GM12878 (cell line): Measurements from ENCODE around the gene ENOX2. TPM values are rescaled to one million over a fixed set of nuclear protein-coding genes. Genes with fewer than 3 reads are reported as not detected.

ENCODE experiments used
- ATAC-seq: fragments of 200-7000 bp; cut with Tn5 transposase; 3 replicates; pipeline ENCODE4 v1.9.1; 2020; ENCODE audit warnings: mild to moderate bottlenecking, moderate library complexity
- BruUV-seq: library from RNA; stranded (reverse); fragments of 400-500 nt; replicated peaks from 2 replicates; lab custom pipeline; 2021; lab: Mats Ljungman, UMichigan
- CTCF ChIA-PET: fragments of 300-600 bp; sonication (Branson Sonifier 250); formaldehyde crosslinking; extraction: SDS; loops from one replicate; lab custom pipeline; 2021; ENCODE audit warnings: inconsistent platforms; lab: Yijun Ruan, JAX
- POLR2A ChIA-PET: fragments of 350-600 bp; formaldehyde crosslinking; extraction: SDS; loops from one replicate; lab custom pipeline; 2021; ENCODE audit warnings: inconsistent platforms; lab: Charles Lee
- RAD21 ChIA-PET: fragments of 300-600 bp; sonication (Branson Sonifier 250); formaldehyde crosslinking; loops from one replicate; lab custom pipeline; 2023; ENCODE audit warnings: antibody characterized with exemption; ENCODE audit not compliant: unreplicated experiment; lab: Charles Lee
- SMC1A ChIA-PET: fragments of 300-600 bp; sonication (Branson Sonifier 250); formaldehyde crosslinking; loops from one replicate; lab custom pipeline; 2023; ENCODE audit not compliant: unreplicated experiment, uncharacterized antibody; lab: Charles Lee
- DNase-seq: peaks from one replicate; pipeline ENCODE4 v3.0.0-alpha.2; 2011; ENCODE audit warnings: low read depth, low spot score
- FAIRE-seq: peaks from 3 replicates; lab custom pipeline; 2011; peaks lifted over from hg19 to GRCh38; lab: Jason Lieb, UNC
- H2AFZ ChIP-seq: 2 replicates; pipeline ENCODE4 v1.6.0; 2011; ENCODE audit warnings: low read depth, low read length, control low read depth; ENCODE audit not compliant: control insufficient read depth
- H3K27ac ChIP-seq: 2 replicates; pipeline ENCODE4 v1.5.1; 2011; ENCODE audit warnings: control low read depth; ENCODE audit not compliant: control insufficient read depth, insufficient read depth
- H3K27me3 ChIP-seq, 2 experiments: replicated peaks in 1 of 2; 2 replicates each; pipeline versions ENCODE4 v1.6.0 to v1.6.1; 2011; ENCODE audit warnings: low read length in 1 of 2; ENCODE audit not compliant: control insufficient read depth in 2 of 2, insufficient read depth in 2 of 2
- H3K36me3 ChIP-seq, 2 experiments: 2 replicates each; pipeline ENCODE4 v1.5.1; 2011; ENCODE audit warnings: low read length in 1 of 2; ENCODE audit not compliant: control insufficient read depth in 2 of 2, insufficient read depth in 2 of 2
- H3K4me1 ChIP-seq: 2 replicates; pipeline ENCODE4 v1.6.1; 2011; ENCODE audit warnings: mild to moderate bottlenecking, low read length, moderate library complexity, mixed read lengths; ENCODE audit not compliant: control insufficient read depth, insufficient read depth
- H3K4me2 ChIP-seq: 2 replicates; pipeline ENCODE4 v1.6.0; 2011; ENCODE audit warnings: control low read depth; ENCODE audit not compliant: control insufficient read depth, insufficient read depth
- H3K4me3 ChIP-seq: fragments of 200-600 bp; sonication (generic); 2 replicates; pipeline ENCODE4 v1.5.1; 2016
- H3K79me2 ChIP-seq: 2 replicates; pipeline ENCODE4 v1.6.0; 2011; ENCODE audit warnings: low read length; ENCODE audit not compliant: control insufficient read depth, insufficient read depth
- H3K9ac ChIP-seq: 2 replicates; pipeline ENCODE4 v1.8.0; 2011; ENCODE audit warnings: low read length, control low read depth, mixed read lengths; ENCODE audit not compliant: control insufficient read depth, insufficient read depth
- H3K9me3 ChIP-seq: replicated peaks from 3 replicates; pipeline ENCODE4 v1.5.1; 2011; ENCODE audit warnings: mild to moderate bottlenecking, low read length; ENCODE audit not compliant: control insufficient read depth, insufficient read depth
- H4K20me1 ChIP-seq: 2 replicates; pipeline ENCODE4 v1.6.0; 2011; ENCODE audit not compliant: control insufficient read depth, insufficient read depth
- BACH1 ChIP-seq: fragments of 450-650 bp; IDR thresholded peaks from 2 replicates; pipeline ENCODE4 v1.6.1; 2017; ENCODE audit warnings: mild to moderate bottlenecking, borderline replicate concordance
- CTCF ChIP-seq, 3 experiments: IDR thresholded peaks in 2 of 3; conservative IDR thresholded peaks in 1 of 3; 2 replicates each; pipeline ENCODE4 v1.5.1; 2011; ENCODE audit warnings: low read depth in 3 of 3, low read length in 3 of 3, mild to moderate bottlenecking in 3 of 3, control low read depth in 2 of 3, moderate library complexity in 2 of 3, inconsistent platforms in 1 of 3, mixed read lengths in 1 of 3; ENCODE audit not compliant: control insufficient read depth in 2 of 3, insufficient read depth in 1 of 3; ENCODE audit errors: extremely low read depth in 1 of 3
- GATAD2B ChIP-seq: fragments of 450-650 bp; conservative IDR thresholded peaks from 2 replicates; pipeline ENCODE4 v1.6.1; 2017; ENCODE audit warnings: low read depth, mild to moderate bottlenecking, moderate library complexity
- IKZF1 ChIP-seq: fragments of 450-650 bp; conservative IDR thresholded peaks from 2 replicates; pipeline ENCODE4 v1.6.1; 2017; ENCODE audit warnings: antibody characterized with exemption, mild to moderate bottlenecking
- IRF4 ChIP-seq: IDR thresholded peaks from 2 replicates; pipeline ENCODE4 v1.6.1; 2011; ENCODE audit warnings: low read depth, low read length
- KAT2A ChIP-seq: conservative IDR thresholded peaks from 2 replicates; pipeline ENCODE4 v1.6.1; 2011; ENCODE audit warnings: low read depth, low read length; ENCODE audit not compliant: control insufficient read depth
- MEF2A ChIP-seq: IDR thresholded peaks from 2 replicates; pipeline ENCODE4 v1.6.1; 2011; ENCODE audit warnings: low read depth, mild to moderate bottlenecking, low read length, moderate library complexity; ENCODE audit not compliant: insufficient read depth
- PAX5 ChIP-seq: IDR thresholded peaks from 2 replicates; pipeline ENCODE4 v1.6.1; 2011; ENCODE audit warnings: low read depth, low read length, borderline replicate concordance
- POLR2A ChIP-seq: IDR thresholded peaks from 2 replicates; pipeline ENCODE4 v1.6.1; 2011; ENCODE audit warnings: low read depth, mild to moderate bottlenecking, low read length
- PRDM15 ChIP-seq: fragments of 450-650 bp; formaldehyde crosslinking; IDR thresholded peaks from 2 replicates; pipeline ENCODE4 v1.4.0; 2020; ENCODE audit warnings: mild to moderate bottlenecking, moderate library complexity
- RB1 ChIP-seq: fragments of 450-650 bp; formaldehyde crosslinking; IDR thresholded peaks from 2 replicates; pipeline ENCODE4 v1.6.1; 2017; ENCODE audit warnings: mild to moderate bottlenecking, borderline replicate concordance
- SIX5 ChIP-seq: IDR thresholded peaks from 2 replicates; pipeline ENCODE4 v1.6.1; 2011; ENCODE audit warnings: mild to moderate bottlenecking, low read depth, low read length, moderate library complexity; ENCODE audit not compliant: severe bottlenecking
- SP1 ChIP-seq: IDR thresholded peaks from one replicate; pipeline ENCODE4 v1.6.1; 2011; ENCODE audit warnings: low read depth, low read length
- TARDBP ChIP-seq: IDR thresholded peaks from 2 replicates; pipeline ENCODE4 v1.6.1; 2016; ENCODE audit warnings: borderline replicate concordance
- TCF3 ChIP-seq: IDR thresholded peaks from 2 replicates; pipeline ENCODE4 v1.6.1; 2012; ENCODE audit warnings: low read depth, mild to moderate bottlenecking, low read length, borderline replicate concordance; ENCODE audit not compliant: insufficient read depth
- TCF7 ChIP-seq: IDR thresholded peaks from 2 replicates; pipeline ENCODE4 v1.6.1; 2014; ENCODE audit warnings: antibody characterized with exemption, borderline replicate concordance
- WRNIP1 ChIP-seq: IDR thresholded peaks from 2 replicates; pipeline ENCODE4 v1.6.1; 2011; ENCODE audit warnings: low read depth, low read length, improper control_type of control experiment, borderline replicate concordance
- ZSCAN29 ChIP-seq: fragments of 450-650 bp; IDR thresholded peaks from 2 replicates; pipeline ENCODE4 v1.6.1; 2017; ENCODE audit warnings: mild to moderate bottlenecking, moderate library complexity
- WGBS: methylation state at CpG from one replicate; pipeline ENCODE4 v1.1.6; 2016; ENCODE audit warnings: low lambda C conversion rate; ENCODE audit not compliant: insufficient replicate concordance, insufficient coverage; ENCODE audit errors: missing lambda C conversion rate; 5-methylcytosine and 5-hydroxymethylcytosine counted together
- in situ Hi-C: fragments of 300-500 bp; cut with MboI; formaldehyde crosslinking; loops from 9 replicates; pipeline ENCODE4 v1.14.3; 2018; ENCODE audit warnings: mixed read lengths
- intact Hi-C: fragments of 100-400 bp; cut with micrococcal nuclease; formaldehyde crosslinking; loops from one replicate; pipeline ENCODE4 v1.14.2; 2022; ENCODE audit not compliant: unreplicated experiment
- polyA plus RNA-seq, 11 experiments: library from polyadenylated mRNA; depleted of rRNA in 4 of 11; unstranded in 6 of 11; stranded (reverse) in 5 of 11; fragments of >200 nt; fragmentation: Nextera tagmentation in 4 of 11; fragmentation: Illumina TruSeq in 1 of 11; extraction: Ambion mirVana in 4 of 11; extraction: Trizol in 1 of 11; gene quantifications; 1 replicate in 1 of 11; 2 replicates in 10 of 11; pipeline versions ENCODE4 v1.2.1 to v1.2.3, GENCODE V29; 2011 to 2016; ENCODE audit warnings: inconsistent platforms in 2 of 11, missing spikeins in 2 of 11, low read depth in 1 of 11
- total RNA-seq, 4 experiments: library from RNA; depleted of rRNA in 3 of 4; stranded (reverse); fragments of >200 nt in 3 of 4; fragmentation: Illumina TruSeq in 1 of 4; extraction: Trizol in 1 of 4; gene quantifications; 2 replicates each; pipeline versions ENCODE4 v1.2.1 to v1.2.3, GENCODE V29; 2013 to 2021

ENOX2 gene
- total and polyA plus RNA-seq, 10 of the 15 experiments (the other 5 are each of a cell fraction or from before 2014, with no cell fraction given): 3.2 to 13.0 (median 7.7) TPM

- TF ChIP-seq BACH1: no peak
- no peak for TF ChIP-seq MEF2A
- TF ChIP-seq KAT2A: no peak
- TF ChIP-seq, all 136 proteins: peak for 0
These were observed 184.9 kb downstream of the ENOX2 start (continued) for GRCh38 chrX:130718137-130718536.

- FAIRE-seq (no peak), ATAC-seq (no peak), DNase-seq (no peak)
- ChIA-PET POLR2A (interaction anchor here (0.5 kb wide), 1 partner anchor 511 kb away, joined by 5 read pairs; no protein-coding TSS in a partner anchor), CTCF (interaction anchor here (0.7 kb wide), 1 partner anchor 9 kb away, joined by 3 read pairs; no protein-coding TSS in a partner anchor), RAD21 (no interaction called here), SMC1A (interaction anchor here (0.9 to 1.7 kb wide), 3 partner anchors 10 to 40 kb away, joined by 3 to 5 read pairs (median 4); no protein-coding TSS in a partner anchor)
- no peaks in the 10 kb centered on the region for H3K36me3 ChIP-seq
- H3K27ac ChIP-seq: no peak overlapping the region
- BruUV-seq: no TSS peak
- no peak overlapping the region for H3K4me3 ChIP-seq
- H3K9me3 ChIP-seq: no peaks in the 10 kb centered on the region
- in situ Hi-C loops (no loop called here), intact Hi-C loops (no loop called here)
- no peaks in the 10 kb centered on the region for H3K79me2 ChIP-seq
- H2AFZ ChIP-seq: no peak overlapping the region
- WGBS: 72% methylated on average over 2 of the region's 2 CpGs
- H3K9ac ChIP-seq: no peak overlapping the region
- no peaks in the 10 kb centered on the region for H4K20me1 ChIP-seq
- H3K27me3 ChIP-seq: no peaks in the 10 kb centered on the region
- H3K4me2 ChIP-seq: no peak overlapping the region
- H3K4me1 ChIP-seq: no peaks in the 10 kb centered on the region
- TF ChIP-seq TCF7 (no peak), WRNIP1 (no peak), GATAD2B (no peak), ZSCAN29 (no peak), PRDM15 (CRISPR knock-in tag) (no peak), SIX5 (no peak), PAX5 (no peak), RB1 (no peak), IRF4 (no peak), IKZF1 (no peak), TCF3 (no peak), POLR2A (no peak), SP1 (no peak), TARDBP (no peak), CTCF (IDR thresholded peaks at IDR 0.05 in 2 of 3, conservative IDR thresholded peaks at IDR 0.05 in 1 of 3; ENCODE audit: control insufficient read depth in 2 of 3, extremely low read depth in 1 of 3, insufficient read depth in 1 of 3, low read depth in 3 of 3, low read length in 3 of 3) (no peak)
These were observed 186.1 kb downstream of the ENOX2 start for GRCh38 chrX:130716781-130717413.
